DND-41 (cell line): ENCODE data around the gene ZC3H4.

ENCODE experiments used
- ATAC-seq: fragments of 200-7000 bp; cut with Tn5 transposase; 3 replicates; pipeline ENCODE4 v1.9.1; 2021; ENCODE audit warnings: low read depth; ENCODE audit not compliant: insufficient read depth
- DNase-seq: peaks from one replicate; pipeline ENCODE4 v3.0.0-alpha.2; 2020
- H2AFZ ChIP-seq: 2 replicates; pipeline ENCODE4 v1.6.0; 2012; ENCODE audit warnings: low read depth, low read length
- H3K27ac ChIP-seq: 2 replicates; pipeline ENCODE4 v1.5.1; 2012; ENCODE audit warnings: low read length, inconsistent platforms
- H3K27me3 ChIP-seq: fragments of 200-600 bp; sonication (generic); 2 replicates; pipeline ENCODE4 v1.6.0; 2012; ENCODE audit warnings: low read length, mild to moderate bottlenecking, inconsistent platforms; ENCODE audit not compliant: insufficient read depth, poor library complexity
- H3K36me3 ChIP-seq: 2 replicates; pipeline ENCODE4 v1.5.1; 2012; ENCODE audit warnings: low read length, inconsistent platforms; ENCODE audit not compliant: insufficient read depth
- H3K4me1 ChIP-seq: 2 replicates; pipeline ENCODE4 v1.5.1; 2012; ENCODE audit warnings: mild to moderate bottlenecking, low read length; ENCODE audit not compliant: insufficient read depth
- H3K4me2 ChIP-seq: 2 replicates; pipeline ENCODE4 v1.6.0; 2012; ENCODE audit warnings: mild to moderate bottlenecking, moderate library complexity, low read length, inconsistent platforms; ENCODE audit not compliant: insufficient read depth
- H3K4me3 ChIP-seq, 2 experiments: fragments of 200-600 bp in 1 of 2; shearing (Covaris generic) in 1 of 2; 2 replicates each; pipeline ENCODE4 v1.5.1; 2012 to 2016; ENCODE audit warnings: inconsistent platforms in 2 of 2, low read length in 2 of 2, mild to moderate bottlenecking in 2 of 2, low read depth in 1 of 2, moderate library complexity in 1 of 2
- H3K79me2 ChIP-seq: 2 replicates; pipeline ENCODE4 v1.6.0; 2012; ENCODE audit warnings: low read length, inconsistent platforms; ENCODE audit not compliant: insufficient read depth
- H3K9ac ChIP-seq: 2 replicates; pipeline ENCODE4 v1.6.0; 2012; ENCODE audit warnings: low read depth, mild to moderate bottlenecking, inconsistent platforms, low read length, moderate library complexity
- H3K9me3 ChIP-seq: 2 replicates; pipeline ENCODE4 v1.5.1; 2012; ENCODE audit warnings: low read length, moderate library complexity, mild to moderate bottlenecking, inconsistent platforms; ENCODE audit not compliant: insufficient read depth, severe bottlenecking
- H4K20me1 ChIP-seq: 2 replicates; pipeline ENCODE4 v1.6.0; 2012; ENCODE audit warnings: low read length; ENCODE audit not compliant: insufficient read depth
- CTCF ChIP-seq: IDR thresholded peaks from 2 replicates; pipeline ENCODE4 v1.5.1; 2012; ENCODE audit warnings: borderline replicate concordance, low read length, moderate library complexity, mild to moderate bottlenecking; ENCODE audit not compliant: poor library complexity, severe bottlenecking; ENCODE audit errors: extremely low read depth
- EZH2 ChIP-seq: IDR thresholded peaks from 3 replicates; pipeline ENCODE4 v1.6.1; 2012; ENCODE audit warnings: borderline replicate concordance, low read depth, mild to moderate bottlenecking, moderate library complexity, low read length, inconsistent platforms; ENCODE audit not compliant: severe bottlenecking

Gene ZC3H4

GRCh38 chr19:47130589-47131227, 17.1 kb upstream of the ZC3H4 start, which contains the start of gene SAE1:
TSS of gene SAE1 (plus strand) at chr19:47130835. CDS start at chr19:47130931, 96 bp downstream.
- DNase-seq (peak; percentile 95), ATAC-seq (peak; percentile 79)
- Histone ChIP-seq H3K4me3 (peak within 1 kb of the TSS; percentile 82 to 100), H3K4me2 (peak within 1 kb of the TSS; percentile 91), H3K4me1 (peaks cover 43% of the 10 kb centered on the region), H3K27me3 (no peaks in the 10 kb centered on the region), H3K79me2 (peaks cover 53% of the 10 kb centered on the region), H3K36me3 (peaks cover 39% of the 10 kb centered on the region), H3K9me3 (no peaks in the 10 kb centered on the region), H4K20me1 (peaks cover 41% of the 10 kb centered on the region), H3K27ac (peak within 1 kb of the TSS; percentile 95), H3K9ac (peak within 1 kb of the TSS; percentile 92), H2AFZ (peak within 1 kb of the TSS; percentile 68)
- no peak for TF ChIP-seq EZH2
- peak; percentile 72 for TF ChIP-seq CTCF

- Histone ChIP-seq H3K27me3 (no peaks in the 10 kb centered on the region), H3K27ac (peak overlapping the region; percentile 95), H3K4me3 (peak overlapping the region in 1 of 2 experiments; percentile 100; a peak in 2 of 4 replicates), H4K20me1 (peaks cover 35% of the 10 kb centered on the region), H3K9ac (peak overlapping the region; percentile 92; the same call in 1 of the 2 replicates), H3K4me2 (peak overlapping the region; percentile 91), H3K36me3 (peaks cover 34% of the 10 kb centered on the region), H3K9me3 (no peaks in the 10 kb centered on the region), H3K79me2 (peaks cover 48% of the 10 kb centered on the region), H3K4me1 (peaks cover 37% of the 10 kb centered on the region), H2AFZ (peak overlapping the region; percentile 68)
- DNase-seq (no peak), ATAC-seq (no peak)
- TF ChIP-seq CTCF (no peak), EZH2 (no peak)
These were observed 16.6 kb upstream of the ZC3H4 start for GRCh38 chr19:47130120-47130588.

GRCh38 chr19:47129579-47129978, 16.0 kb upstream of the ZC3H4 start:
- ATAC-seq (no peak), DNase-seq (no peak)
- peaks cover 42% of the 10 kb centered on the region for H3K79me2 ChIP-seq
- TF ChIP-seq EZH2 = no peak
- no peak for TF ChIP-seq CTCF
- peaks cover 30% of the 10 kb centered on the region for H4K20me1 ChIP-seq
- no peak overlapping the region for H3K27ac ChIP-seq
- H3K36me3 ChIP-seq = peaks cover 32% of the 10 kb centered on the region
- H3K4me3 ChIP-seq = no peak overlapping the region
- H3K27me3 ChIP-seq = no peaks in the 10 kb centered on the region
- peak overlapping the region; percentile 68; the same call in 1 of the 2 replicates for H2AFZ ChIP-seq
- H3K4me2 ChIP-seq = no peak overlapping the region
- H3K9me3 ChIP-seq = no peaks in the 10 kb centered on the region
- H3K9ac ChIP-seq = no peak overlapping the region
- H3K4me1 ChIP-seq = peaks cover 36% of the 10 kb centered on the region

- Histone ChIP-seq H3K9me3 (no peaks in the 10 kb centered on the region), H3K9ac (no peak overlapping the region), H3K27me3 (no peaks in the 10 kb centered on the region), H3K4me2 (no peak overlapping the region), H4K20me1 (no peaks in the 10 kb centered on the region), H3K4me1 (peaks cover 7% of the 10 kb centered on the region), H2AFZ (no peak overlapping the region), H3K79me2 (peaks cover 2% of the 10 kb centered on the region; the same call in 1 of the 2 replicates), H3K4me3 (no peak overlapping the region), H3K36me3 (no peaks in the 10 kb centered on the region), H3K27ac (no peak overlapping the region)
- ATAC-seq (no peak), DNase-seq (no peak)
- no peak for TF ChIP-seq EZH2
- TF ChIP-seq CTCF = no peak
These were observed 12.0 kb upstream of the ZC3H4 start for GRCh38 chr19:47125669-47125938.
